H9 (cell line): ENCODE measurements around the gene NARF. TPM values are rescaled to one million over a fixed set of nuclear protein-coding genes. Genes with fewer than 3 reads are reported as not detected.

Experiments used
- DNase-seq: peaks from one replicate; pipeline ENCODE4 v3.0.0-alpha.2; 2017
- H2AFZ ChIP-seq: one replicate; pipeline ENCODE4 v1.6.1; 2013; ENCODE audit warnings: mild to moderate bottlenecking, low read length, control low read depth, moderate library complexity
- H2AK5ac ChIP-seq: 2 replicates; pipeline ENCODE4 v1.6.1; 2013; ENCODE audit warnings: low read length, control low read depth, mixed read lengths; ENCODE audit not compliant: insufficient read length
- H2BK120ac ChIP-seq: one replicate; pipeline ENCODE4 v1.6.1; 2013; ENCODE audit warnings: low read depth, mild to moderate bottlenecking, low read length, control low read depth, inconsistent platforms; ENCODE audit not compliant: poor library complexity, severe bottlenecking
- H2BK12ac ChIP-seq: 2 replicates; pipeline ENCODE4 v1.6.1; 2013; ENCODE audit warnings: low read length, control low read depth, mixed read lengths, low read depth; ENCODE audit not compliant: insufficient read length
- H2BK15ac ChIP-seq: 2 replicates; pipeline ENCODE4 v1.6.1; 2013; ENCODE audit warnings: low read depth, low read length, control low read depth
- H2BK20ac ChIP-seq: one replicate; pipeline ENCODE4 v1.6.1; 2013; ENCODE audit warnings: low read depth, mild to moderate bottlenecking, low read length, control low read depth, inconsistent platforms; ENCODE audit not compliant: poor library complexity, severe bottlenecking
- H2BK5ac ChIP-seq: 2 replicates; pipeline ENCODE4 v1.6.1; 2013; ENCODE audit warnings: low read length, control low read depth, mixed read lengths; ENCODE audit not compliant: insufficient read length
- H3K14ac ChIP-seq: 2 replicates; pipeline ENCODE4 v1.6.1; 2013; ENCODE audit warnings: low read length, control low read depth; ENCODE audit not compliant: insufficient read depth
- H3K18ac ChIP-seq: 2 replicates; pipeline ENCODE4 v1.6.1; 2013; ENCODE audit warnings: low read depth, mild to moderate bottlenecking, mixed read lengths, low read length, control low read depth; ENCODE audit not compliant: insufficient read length
- H3K23ac ChIP-seq: 2 replicates; pipeline ENCODE4 v1.6.1; 2013; ENCODE audit warnings: low read length, control low read depth, mixed read lengths, low read depth; ENCODE audit not compliant: insufficient read length
- H3K23me2 ChIP-seq: 2 replicates; pipeline ENCODE4 v1.6.1; 2013; ENCODE audit warnings: low read depth, mild to moderate bottlenecking, mixed read lengths, low read length, control low read depth; ENCODE audit not compliant: insufficient read length, poor library complexity, severe bottlenecking
- H3K27ac ChIP-seq: 2 replicates; pipeline ENCODE4 v1.5.1; 2013; ENCODE audit warnings: low read length, control low read depth, mixed read lengths, low read depth; ENCODE audit not compliant: insufficient read length
- H3K27me3 ChIP-seq: 2 replicates; pipeline ENCODE4 v1.6.1; 2013; ENCODE audit warnings: low read length, control low read depth, inconsistent platforms; ENCODE audit not compliant: insufficient read depth
- H3K4ac ChIP-seq: 2 replicates; pipeline ENCODE4 v1.6.1; 2013; ENCODE audit warnings: low read depth, mild to moderate bottlenecking, control low read depth, inconsistent platforms, low read length, moderate library complexity
- H3K4me1 ChIP-seq: 2 replicates; pipeline ENCODE4 v1.6.1; 2013; ENCODE audit warnings: low read length, control low read depth, inconsistent platforms; ENCODE audit not compliant: insufficient read depth
- H3K4me2 ChIP-seq: 2 replicates; pipeline ENCODE4 v1.6.1; 2013; ENCODE audit warnings: low read length, control low read depth, mixed read lengths; ENCODE audit not compliant: insufficient read length, insufficient read depth
- H3K56ac ChIP-seq: 2 replicates; pipeline ENCODE4 v1.6.1; 2013; ENCODE audit warnings: low read depth, mild to moderate bottlenecking, mixed read lengths, low read length, control low read depth; ENCODE audit not compliant: insufficient read length
- H3K79me1 ChIP-seq: 2 replicates; pipeline ENCODE4 v1.6.1; 2013; ENCODE audit warnings: low read depth, mild to moderate bottlenecking, moderate library complexity, low read length, control low read depth, inconsistent platforms; ENCODE audit not compliant: insufficient read depth, poor library complexity, severe bottlenecking
- H3K79me2 ChIP-seq: 2 replicates; pipeline ENCODE4 v1.6.1; 2013; ENCODE audit warnings: low read length, control low read depth, inconsistent platforms; ENCODE audit not compliant: insufficient read depth
- H3K9ac ChIP-seq: 2 replicates; pipeline ENCODE4 v1.6.1; 2013; ENCODE audit warnings: low read length, control low read depth, mixed read lengths; ENCODE audit not compliant: insufficient read length; ENCODE audit errors: extremely low read depth
- H3K9me3 ChIP-seq: one replicate; pipeline ENCODE4 v1.6.1; 2013; ENCODE audit warnings: low read depth, low read length, inconsistent platforms; ENCODE audit not compliant: control insufficient read depth
- H3T11ph ChIP-seq: one replicate; pipeline ENCODE4 v1.6.1; 2013; ENCODE audit warnings: mild to moderate bottlenecking, low read length, control low read depth, inconsistent platforms
- H4K20me1 ChIP-seq: one replicate; pipeline ENCODE4 v1.6.1; 2013; ENCODE audit not compliant: control insufficient read depth, insufficient read length, insufficient read depth
- H4K5ac ChIP-seq: 2 replicates; pipeline ENCODE4 v1.6.1; 2013; ENCODE audit warnings: low read depth, mild to moderate bottlenecking, mixed read lengths, low read length, control low read depth; ENCODE audit not compliant: insufficient read length
- H4K8ac ChIP-seq: replicated peaks from 2 replicates; pipeline ENCODE4 v1.6.1; 2013; ENCODE audit warnings: low read length, control low read depth, mixed read lengths, low read depth; ENCODE audit not compliant: insufficient read length
- H4K91ac ChIP-seq: 2 replicates; pipeline ENCODE4 v1.6.1; 2013; ENCODE audit warnings: low read depth, mild to moderate bottlenecking, moderate library complexity, mixed read lengths, low read length, control low read depth; ENCODE audit not compliant: insufficient read length
- H3K27ac Mint-ChIP-seq, 3 experiments: 2 replicates in 2 of 3; 3 replicates in 1 of 3; pipeline ENCODE4 v1.8.0; 2020 to 2021; ENCODE audit warnings: mixed read lengths in 3 of 3, mild to moderate bottlenecking in 1 of 3, moderate library complexity in 1 of 3
- H3K27me3 Mint-ChIP-seq: 2 replicates; pipeline ENCODE4 v1.8.0; 2021; ENCODE audit warnings: low read depth, mild to moderate bottlenecking, moderate library complexity, mixed read lengths
- H3K36me3 Mint-ChIP-seq, 3 experiments: 2 replicates in 2 of 3; 3 replicates in 1 of 3; pipeline ENCODE4 v1.8.0; 2020 to 2021; ENCODE audit warnings: low read depth in 3 of 3, mixed read lengths in 3 of 3; ENCODE audit not compliant: insufficient read depth in 1 of 3
- H3K4me1 Mint-ChIP-seq, 2 experiments: 2 replicates each; pipeline ENCODE4 v1.8.0; 2020; ENCODE audit warnings: mixed read lengths in 2 of 2
- H3K4me3 Mint-ChIP-seq, 2 experiments: 2 replicates in 1 of 2; 3 replicates in 1 of 2; pipeline ENCODE4 v1.8.0; 2020 to 2021; ENCODE audit warnings: mild to moderate bottlenecking in 2 of 2, mixed read lengths in 2 of 2, moderate library complexity in 1 of 2
- H3K9me3 Mint-ChIP-seq, 2 experiments: 2 replicates in 1 of 2; 3 replicates in 1 of 2; pipeline ENCODE4 v1.8.0; 2020; ENCODE audit warnings: mild to moderate bottlenecking in 2 of 2, mixed read lengths in 2 of 2, moderate library complexity in 1 of 2
- WGBS: extraction: QIAGEN DNeasy Blood & Tissue Kit; methylation state at CpG from one replicate; pipeline ENCODE4 v1.1.7; 2013; ENCODE audit warnings: missing lambda C conversion rate, low lambda C conversion rate, mixed read lengths; ENCODE audit not compliant: insufficient read length; ENCODE audit errors: extremely low coverage; 5-methylcytosine and 5-hydroxymethylcytosine counted together
- total RNA-seq: library from RNA; stranded (reverse); gene quantifications from 2 replicates; pipeline ENCODE4 v1.2.1, GENCODE V29; 2021
- TF ChIP-seq, protein P1 (sequence below): fragments of 200-600 bp; sonication (generic); conservative IDR thresholded peaks from 3 replicates; pipeline ENCODE4 v1.8.0; 2021; ENCODE audit warnings: antibody characterized with exemption, mild to moderate bottlenecking

The NARF gene
- total RNA-seq, 1 experiment from 2014 or later, result 124 TPM

DNA sequence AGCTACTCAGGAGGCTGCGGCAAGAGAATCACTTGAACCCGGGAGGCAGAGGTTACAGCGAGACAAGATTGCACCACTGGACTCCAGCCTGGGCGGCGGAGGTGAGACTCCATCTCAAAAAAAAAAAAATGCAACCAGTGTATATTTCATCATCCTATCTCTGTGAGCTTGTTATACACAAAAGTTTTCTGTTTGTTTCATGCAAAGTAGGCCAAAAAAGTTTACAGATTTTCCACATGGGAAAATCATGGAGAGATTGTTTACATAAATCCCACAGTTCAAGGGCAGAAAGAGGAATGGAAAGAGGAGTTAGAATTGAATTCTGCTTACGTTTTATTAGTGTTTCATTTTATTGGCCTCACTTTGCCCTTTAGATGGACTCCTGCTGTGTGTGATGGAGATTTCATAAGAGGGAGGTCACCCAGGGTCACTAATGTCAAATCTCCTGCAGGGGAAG lies 24.7 kb downstream of the NARF start:
- Mint-ChIP-seq H3K4me3 (no peak overlapping the region), H3K4me1 (no peaks in the 10 kb centered on the region), H3K27me3 (no peaks in the 10 kb centered on the region), H3K9me3 (no peaks in the 10 kb centered on the region), H3K36me3 (peaks cover 34 to 86% (median 83%) of the 10 kb centered on the region in 3 experiments; a peak in 6 of 7 replicates), H3K27ac (no peak overlapping the region; a peak in 1 of 7 replicates)
- H2BK15ac ChIP-seq, result no peak overlapping the region
- no peaks in the 10 kb centered on the region for H3K23me2 ChIP-seq
- no peak overlapping the region for H2BK12ac ChIP-seq
- H2AK5ac ChIP-seq, result no peak overlapping the region
- H3K4me1 ChIP-seq, result no peaks in the 10 kb centered on the region
- no peak overlapping the region for H2BK5ac ChIP-seq
- no peak overlapping the region for H3K27ac ChIP-seq
- H3K4me2 ChIP-seq, result no peak overlapping the region
- H3K56ac ChIP-seq, result no peak overlapping the region
- H2AFZ ChIP-seq, result no peak overlapping the region
- H3K18ac ChIP-seq, result no peak overlapping the region
- no peak overlapping the region for H2BK20ac ChIP-seq
- H3K23ac ChIP-seq, result no peak overlapping the region
- H3K4ac ChIP-seq, result no peak overlapping the region
- H3T11ph ChIP-seq, result no peak overlapping the region
- H3K14ac ChIP-seq, result no peak overlapping the region
- no peaks in the 10 kb centered on the region for H3K79me1 ChIP-seq
- H3K27me3 ChIP-seq, result no peaks in the 10 kb centered on the region
- TF ChIP-seq, protein P1, sequence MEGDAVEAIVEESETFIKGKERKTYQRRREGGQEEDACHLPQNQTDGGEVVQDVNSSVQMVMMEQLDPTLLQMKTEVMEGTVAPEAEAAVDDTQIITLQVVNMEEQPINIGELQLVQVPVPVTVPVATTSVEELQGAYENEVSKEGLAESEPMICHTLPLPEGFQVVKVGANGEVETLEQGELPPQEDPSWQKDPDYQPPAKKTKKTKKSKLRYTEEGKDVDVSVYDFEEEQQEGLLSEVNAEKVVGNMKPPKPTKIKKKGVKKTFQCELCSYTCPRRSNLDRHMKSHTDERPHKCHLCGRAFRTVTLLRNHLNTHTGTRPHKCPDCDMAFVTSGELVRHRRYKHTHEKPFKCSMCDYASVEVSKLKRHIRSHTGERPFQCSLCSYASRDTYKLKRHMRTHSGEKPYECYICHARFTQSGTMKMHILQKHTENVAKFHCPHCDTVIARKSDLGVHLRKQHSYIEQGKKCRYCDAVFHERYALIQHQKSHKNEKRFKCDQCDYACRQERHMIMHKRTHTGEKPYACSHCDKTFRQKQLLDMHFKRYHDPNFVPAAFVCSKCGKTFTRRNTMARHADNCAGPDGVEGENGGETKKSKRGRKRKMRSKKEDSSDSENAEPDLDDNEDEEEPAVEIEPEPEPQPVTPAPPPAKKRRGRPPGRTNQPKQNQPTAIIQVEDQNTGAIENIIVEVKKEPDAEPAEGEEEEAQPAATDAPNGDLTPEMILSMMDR, result no peak
- WGBS, result no CpG with 5 or more reads among the region's 6 CpGs
- no peak overlapping the region for H4K91ac ChIP-seq
- no peak overlapping the region for H3K9ac ChIP-seq
- no peak overlapping the region for H2BK120ac ChIP-seq
- H4K5ac ChIP-seq, result no peak overlapping the region
- DNase-seq, result no peak
- H3K9me3 ChIP-seq, result no peaks in the 10 kb centered on the region
- H3K79me2 ChIP-seq, result no peaks in the 10 kb centered on the region
- no peak overlapping the region for H4K8ac ChIP-seq
- H4K20me1 ChIP-seq, result peaks cover 3% of the 10 kb centered on the region
